ENCODE measurements around the gene PAX5. TPM values are rescaled to one million over a fixed set of nuclear protein-coding genes. Genes with fewer than 3 reads are reported as not detected.

The PAX5 gene
- total RNA-seq, 1 experiment from 2014 or later, result not detected

GRCh38 chr9:36877239-36877638, 156.8 kb downstream of the PAX5 start:
- Histone ChIP-seq H2AFZ (no peak overlapping the region), H3K36me3 (ENCODE audit: low read depth) (no peaks in the 10 kb centered on the region), H3F3A (ENCODE audit: insufficient read depth, low read depth) (no peaks in the 10 kb centered on the region), H3K9me3 (ENCODE audit: insufficient read depth, low read depth) (no peaks in the 10 kb centered on the region), H3K27me3 (ENCODE audit: insufficient read depth, low read depth) (peaks cover 16% of the 10 kb centered on the region; the same call in 1 of the 2 replicates), H3K4me3 (no peak overlapping the region), H3K79me2 (ENCODE audit: low read depth) (no peaks in the 10 kb centered on the region), H3K9me2 (ENCODE audit: insufficient read depth) (no peaks in the 10 kb centered on the region), H3K27ac (no peak overlapping the region), H4K20me1 (ENCODE audit: insufficient read depth) (no peaks in the 10 kb centered on the region), H3K4me1 (replicated peaks; ENCODE audit: insufficient read depth) (no peaks in the 10 kb centered on the region), H3K4me2 (no peak overlapping the region)
- DNase-seq, result no peak
- intact Hi-C loops (cut with micrococcal nuclease; ENCODE audit: unreplicated experiment), result no loop called here
- no TSS peak for BruUV-seq (replicated peaks)
- TF ChIP-seq, protein P1, sequence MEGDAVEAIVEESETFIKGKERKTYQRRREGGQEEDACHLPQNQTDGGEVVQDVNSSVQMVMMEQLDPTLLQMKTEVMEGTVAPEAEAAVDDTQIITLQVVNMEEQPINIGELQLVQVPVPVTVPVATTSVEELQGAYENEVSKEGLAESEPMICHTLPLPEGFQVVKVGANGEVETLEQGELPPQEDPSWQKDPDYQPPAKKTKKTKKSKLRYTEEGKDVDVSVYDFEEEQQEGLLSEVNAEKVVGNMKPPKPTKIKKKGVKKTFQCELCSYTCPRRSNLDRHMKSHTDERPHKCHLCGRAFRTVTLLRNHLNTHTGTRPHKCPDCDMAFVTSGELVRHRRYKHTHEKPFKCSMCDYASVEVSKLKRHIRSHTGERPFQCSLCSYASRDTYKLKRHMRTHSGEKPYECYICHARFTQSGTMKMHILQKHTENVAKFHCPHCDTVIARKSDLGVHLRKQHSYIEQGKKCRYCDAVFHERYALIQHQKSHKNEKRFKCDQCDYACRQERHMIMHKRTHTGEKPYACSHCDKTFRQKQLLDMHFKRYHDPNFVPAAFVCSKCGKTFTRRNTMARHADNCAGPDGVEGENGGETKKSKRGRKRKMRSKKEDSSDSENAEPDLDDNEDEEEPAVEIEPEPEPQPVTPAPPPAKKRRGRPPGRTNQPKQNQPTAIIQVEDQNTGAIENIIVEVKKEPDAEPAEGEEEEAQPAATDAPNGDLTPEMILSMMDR (conservative IDR thresholded peaks at IDR 0.05), result no peak
- TF ChIP-seq EZH2 (IDR thresholded peaks at IDR 0.05; ENCODE audit: low read depth), result no peak
- ChIA-PET POLR2A (ENCODE audit: unreplicated experiment) (no interaction called here), CTCF (interaction anchor here (0.6 kb wide), 1 partner anchor 79 kb away, joined by 3 read pairs; no protein-coding TSS in a partner anchor)

DNA sequence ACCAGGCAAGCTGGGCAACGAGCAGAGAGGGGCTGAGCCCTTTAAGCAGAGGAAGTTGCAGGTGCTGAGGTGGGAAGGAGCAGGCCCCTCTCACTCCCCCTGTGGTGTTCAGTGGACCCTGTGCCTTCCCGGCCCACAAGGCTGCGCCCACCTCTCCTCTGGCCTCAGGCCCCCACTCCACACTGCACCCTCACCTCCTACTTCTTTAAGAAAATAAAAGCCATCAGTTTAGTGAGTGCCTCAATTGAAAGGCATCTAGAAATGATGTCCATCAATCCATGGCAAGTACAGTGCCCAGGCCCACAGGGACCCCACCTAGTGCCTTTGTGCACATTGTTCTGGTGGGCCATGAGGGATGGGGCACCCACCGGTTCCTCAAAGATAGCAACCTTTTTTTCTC, 158.0 kb downstream of the PAX5 start:
- H3K27me3 ChIP-seq (ENCODE audit: insufficient read depth, low read depth), result peaks cover 16% of the 10 kb centered on the region; the same call in 1 of the 2 replicates
- no peaks in the 10 kb centered on the region for H3K36me3 ChIP-seq (ENCODE audit: low read depth)
- H3K9me3 ChIP-seq (ENCODE audit: insufficient read depth, low read depth), result no peaks in the 10 kb centered on the region
- no peaks in the 10 kb centered on the region for H4K20me1 ChIP-seq (ENCODE audit: insufficient read depth)
- no peak overlapping the region for H3K4me3 ChIP-seq
- no peak overlapping the region for H3K27ac ChIP-seq
- no peaks in the 10 kb centered on the region for H3K79me2 ChIP-seq (ENCODE audit: low read depth)
- DNase-seq, result no peak
- H2AFZ ChIP-seq, result no peak overlapping the region
- intact Hi-C loops (cut with micrococcal nuclease; ENCODE audit: unreplicated experiment), result no loop called here
- TF ChIP-seq, protein P1 (conservative IDR thresholded peaks at IDR 0.05), result no peak
- TF ChIP-seq EZH2 (IDR thresholded peaks at IDR 0.05; ENCODE audit: low read depth), result no peak
- ChIA-PET CTCF (no interaction called here), POLR2A (ENCODE audit: unreplicated experiment) (no interaction called here)
- H3K9me2 ChIP-seq (ENCODE audit: insufficient read depth), result no peaks in the 10 kb centered on the region
- H3K4me2 ChIP-seq, result no peak overlapping the region
- H3F3A ChIP-seq (ENCODE audit: insufficient read depth, low read depth), result no peaks in the 10 kb centered on the region
- no TSS peak for BruUV-seq (replicated peaks)
- H3K4me1 ChIP-seq (replicated peaks; ENCODE audit: insufficient read depth), result no peaks in the 10 kb centered on the region

GRCh38 chr9:36874921-36875320, 159.1 kb downstream of the PAX5 start:
- no peaks in the 10 kb centered on the region for H3F3A ChIP-seq (ENCODE audit: insufficient read depth, low read depth)
- ChIA-PET POLR2A (ENCODE audit: unreplicated experiment) (no interaction called here), CTCF (interaction anchor here (1.8 kb wide), 1 partner anchor 114 kb away, joined by 10 read pairs; no protein-coding TSS in a partner anchor)

More at GRCh38 chr9:36874921-36875320, 159.1 kb downstream of the PAX5 start:
- TF ChIP-seq EZH2 (IDR thresholded peaks at IDR 0.05; ENCODE audit: low read depth), result no peak
- TF ChIP-seq, protein P1 (conservative IDR thresholded peaks at IDR 0.05), result no peak
- no peaks in the 10 kb centered on the region for H3K4me1 ChIP-seq (replicated peaks; ENCODE audit: insufficient read depth)
- no peaks in the 10 kb centered on the region for H4K20me1 ChIP-seq (ENCODE audit: insufficient read depth)
- H2AFZ ChIP-seq, result no peak overlapping the region
- intact Hi-C loops (cut with micrococcal nuclease; ENCODE audit: unreplicated experiment), result loop anchor here (5.0 kb wide), 1 partner anchor 243 kb away; no protein-coding TSS in a partner anchor
- DNase-seq, result no peak
- H3K4me2 ChIP-seq, result no peak overlapping the region
- no peaks in the 10 kb centered on the region for H3K36me3 ChIP-seq (ENCODE audit: low read depth)
- no peaks in the 10 kb centered on the region for H3K9me2 ChIP-seq (ENCODE audit: insufficient read depth)
- no peaks in the 10 kb centered on the region for H3K79me2 ChIP-seq (ENCODE audit: low read depth)
- H3K27me3 ChIP-seq (ENCODE audit: insufficient read depth, low read depth), result peaks cover 16% of the 10 kb centered on the region; the same call in 1 of the 2 replicates
- no peaks in the 10 kb centered on the region for H3K9me3 ChIP-seq (ENCODE audit: insufficient read depth, low read depth)
- no TSS peak for BruUV-seq (replicated peaks)
- H3K27ac ChIP-seq, result no peak overlapping the region
- H3K4me3 ChIP-seq, result no peak overlapping the region
